Osteoblast (primary cell): ENCODE measurements around the gene SMIM13. TPM values are rescaled to one million over a fixed set of nuclear protein-coding genes. Genes with fewer than 3 reads are reported as not detected.

Experiments
- DNase-seq: peaks from one replicate; pipeline ENCODE4 v3.0.0; 2011; ENCODE audit warnings: low spot score, mixed read lengths; ENCODE audit not compliant: insufficient read length; ENCODE audit errors: missing footprints
- H2AFZ ChIP-seq: 2 replicates; pipeline ENCODE4 v1.6.0; 2011; ENCODE audit warnings: mild to moderate bottlenecking, low read length
- H3K27ac ChIP-seq: 2 replicates; pipeline ENCODE4 v1.5.1; 2011; ENCODE audit warnings: mild to moderate bottlenecking, low read depth, low read length, moderate library complexity
- H3K27me3 ChIP-seq: 2 replicates; pipeline ENCODE4 v1.6.0; 2012; ENCODE audit warnings: mild to moderate bottlenecking, control low read depth, inconsistent platforms, low read length, moderate library complexity; ENCODE audit not compliant: insufficient read depth
- H3K36me3 ChIP-seq: 2 replicates; pipeline ENCODE4 v1.5.1; 2011; ENCODE audit warnings: mild to moderate bottlenecking, low read length, control low read depth, moderate library complexity; ENCODE audit not compliant: insufficient read depth
- H3K4me1 ChIP-seq: 2 replicates; pipeline ENCODE4 v1.5.1; 2011; ENCODE audit warnings: mild to moderate bottlenecking, low read length, control low read depth, moderate library complexity; ENCODE audit not compliant: insufficient read depth
- H3K4me2 ChIP-seq: 2 replicates; pipeline ENCODE4 v1.6.0; 2011; ENCODE audit warnings: mild to moderate bottlenecking, low read length; ENCODE audit not compliant: insufficient read depth
- H3K4me3 ChIP-seq: fragments of 200-600 bp; sonication (generic); 3 replicates; pipeline ENCODE4 v1.5.1; 2012; ENCODE audit warnings: mild to moderate bottlenecking, low read length, inconsistent platforms; ENCODE audit not compliant: insufficient read depth
- H3K79me2 ChIP-seq: 2 replicates; pipeline ENCODE4 v1.6.0; 2012; ENCODE audit warnings: mild to moderate bottlenecking, low read length, control low read depth, inconsistent platforms; ENCODE audit not compliant: insufficient read depth
- H3K9me3 ChIP-seq: 2 replicates; pipeline ENCODE4 v1.5.1; 2011; ENCODE audit warnings: low read depth, low read length, control low read depth
- H4K20me1 ChIP-seq: 2 replicates; pipeline ENCODE4 v1.6.0; 2012; ENCODE audit warnings: mild to moderate bottlenecking, low read length, control low read depth; ENCODE audit not compliant: insufficient read depth
- CTCF ChIP-seq: IDR thresholded peaks from 2 replicates; pipeline ENCODE4 v1.5.1; 2011; ENCODE audit warnings: mild to moderate bottlenecking, low read depth, low read length, moderate library complexity; ENCODE audit errors: extremely low read depth
- total RNA-seq: library from RNA; depleted of rRNA; stranded (reverse); fragments of >200 nt; gene quantifications from 2 replicates; pipeline ENCODE4 v1.2.3, GENCODE V29; 2012

The SMIM13 gene
- total RNA-seq, 1 donor: 8.3 TPM

GRCh38 chr6:11160199-11160598, 66.6 kb downstream of the SMIM13 start:
- Histone ChIP-seq H2AFZ (no peak overlapping the region), H3K27me3 (no peaks in the 10 kb centered on the region), H3K79me2 (no peaks in the 10 kb centered on the region), H3K4me1 (peaks cover 5% of the 10 kb centered on the region), H3K9me3 (no peaks in the 10 kb centered on the region), H3K4me2 (no peak overlapping the region), H3K4me3 (no peak overlapping the region), H3K36me3 (no peaks in the 10 kb centered on the region), H3K27ac (no peak overlapping the region), H4K20me1 (no peaks in the 10 kb centered on the region)
- no peak for DNase-seq
- no peak for TF ChIP-seq CTCF

DNA sequence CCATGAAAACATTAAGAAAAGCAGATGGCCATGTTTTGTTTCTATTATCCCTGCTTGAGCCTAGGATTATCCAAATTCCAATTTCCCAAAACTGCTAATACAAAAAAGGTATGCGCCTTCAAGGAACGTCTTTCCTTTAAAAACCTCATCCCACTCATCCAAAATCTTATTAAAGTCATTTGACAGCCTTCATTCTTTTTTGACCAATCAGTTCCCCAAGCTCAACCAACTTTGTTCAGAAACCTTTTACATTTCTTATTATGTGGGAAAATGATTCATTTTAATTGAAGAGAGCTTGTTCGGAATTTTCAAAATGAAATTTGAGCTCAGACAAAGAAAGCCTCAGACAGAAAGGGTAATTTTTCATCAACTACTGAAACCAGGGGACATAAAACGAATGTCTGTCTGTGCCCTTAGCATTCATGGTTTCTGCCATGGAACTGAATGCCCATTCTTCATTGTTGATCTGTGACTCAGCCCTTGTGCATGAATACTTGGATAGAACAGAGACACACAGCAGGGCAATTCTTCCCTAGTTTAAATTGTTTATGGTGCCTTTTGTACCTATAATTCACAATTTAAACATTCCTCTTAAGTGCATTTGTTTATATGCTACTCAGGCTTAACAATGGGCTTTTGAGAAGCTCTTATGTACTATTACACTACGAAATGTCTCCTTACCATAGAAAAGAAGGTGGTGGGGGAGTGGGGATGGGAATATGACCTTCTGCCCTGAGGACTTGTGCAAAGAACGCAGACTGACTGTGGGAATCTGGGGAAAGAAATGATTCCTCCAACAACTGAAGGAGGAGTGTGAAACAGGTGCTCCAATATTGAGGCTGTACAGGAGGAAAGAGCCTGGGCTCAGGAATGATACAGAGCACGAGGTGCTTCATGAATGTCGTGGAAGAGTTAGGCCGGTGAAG, 67.7 kb downstream of the SMIM13 start:
- Histone ChIP-seq H3K36me3 (no peaks in the 10 kb centered on the region), H3K9me3 (no peaks in the 10 kb centered on the region), H3K27ac (no peak overlapping the region), H3K27me3 (no peaks in the 10 kb centered on the region), H3K4me3 (no peak overlapping the region), H4K20me1 (no peaks in the 10 kb centered on the region), H3K4me1 (peaks cover 5% of the 10 kb centered on the region), H2AFZ (peak overlapping the region; percentile 39), H3K79me2 (no peaks in the 10 kb centered on the region), H3K4me2 (peak overlapping the region; percentile 6)
- peak; percentile 77 for DNase-seq
- TF ChIP-seq CTCF: no peak

- DNase-seq: no peak
- Histone ChIP-seq H3K27me3 (no peaks in the 10 kb centered on the region), H4K20me1 (no peaks in the 10 kb centered on the region), H3K4me3 (no peak overlapping the region), H3K27ac (no peak overlapping the region), H3K36me3 (no peaks in the 10 kb centered on the region), H3K9me3 (no peaks in the 10 kb centered on the region), H3K4me1 (peaks cover 5% of the 10 kb centered on the region), H3K79me2 (no peaks in the 10 kb centered on the region), H3K4me2 (no peak overlapping the region), H2AFZ (no peak overlapping the region)
- no peak for TF ChIP-seq CTCF
These were observed 68.6 kb downstream of the SMIM13 start for GRCh38 chr6:11162262-11162661.

- no peak overlapping the region for H3K27ac ChIP-seq
- peaks cover 5% of the 10 kb centered on the region for H3K4me1 ChIP-seq
- H4K20me1 ChIP-seq: no peaks in the 10 kb centered on the region
- no peaks in the 10 kb centered on the region for H3K9me3 ChIP-seq
- no peak for TF ChIP-seq CTCF
- H3K79me2 ChIP-seq: no peaks in the 10 kb centered on the region
- H3K4me3 ChIP-seq: no peak overlapping the region
- DNase-seq: no peak
- no peaks in the 10 kb centered on the region for H3K27me3 ChIP-seq
- H3K4me2 ChIP-seq: no peak overlapping the region
- H2AFZ ChIP-seq: no peak overlapping the region
- no peaks in the 10 kb centered on the region for H3K36me3 ChIP-seq
These were observed 70.3 kb downstream of the SMIM13 start for GRCh38 chr6:11163932-11164331.
